ENCODE results near the gene JAKMIP1. TPM values are rescaled to one million over a fixed set of nuclear protein-coding genes. Genes with fewer than 3 reads are reported as not detected.

Gene JAKMIP1
- total RNA-seq, 1 donor from 2014 or later = 0.13 TPM

- no peaks in the 10 kb centered on the region for H3K9me3 Mint-ChIP-seq
- TF ChIP-seq CTCF (IDR thresholded peaks at IDR 0.05) = no peak
- ChIA-PET POLR2A (no interaction called here), CTCF (no interaction called here)
- no peaks in the 10 kb centered on the region for H3K4me1 Mint-ChIP-seq
- H3K27me3 Mint-ChIP-seq = peaks cover 5% of the 10 kb centered on the region
- intact Hi-C loops (cut with micrococcal nuclease) = no loop called here
- H3K36me3 Mint-ChIP-seq (ENCODE audit: low read depth) = no peaks in the 10 kb centered on the region
- no peak overlapping the region for H3K27ac Mint-ChIP-seq
- no peak for DNase-seq
- no peak overlapping the region for H3K4me3 Mint-ChIP-seq
- ATAC-seq (ENCODE audit: low read depth) = no peak
Measured at GRCh38 chr4:5990446-5991160, 209.7 kb downstream of the JAKMIP1 start.

GRCh38 chr4:5989236-5990225 lies 210.8 kb downstream of the JAKMIP1 start:
- Mint-ChIP-seq H3K36me3 (ENCODE audit: low read depth) (no peaks in the 10 kb centered on the region), H3K9me3 (peaks cover 6% of the 10 kb centered on the region), H3K4me3 (no peak overlapping the region), H3K4me1 (no peaks in the 10 kb centered on the region), H3K27me3 (peaks cover under 1% of the 10 kb centered on the region), H3K27ac (no peak overlapping the region)
- TF ChIP-seq CTCF (IDR thresholded peaks at IDR 0.05) = no peak
- ChIA-PET POLR2A (no interaction called here), CTCF (no interaction called here)
- ATAC-seq (ENCODE audit: low read depth) (no peak), DNase-seq (no peak)
- intact Hi-C loops (cut with micrococcal nuclease) = no loop called here

- H3K4me3 Mint-ChIP-seq = no peak overlapping the region
- peaks cover 17% of the 10 kb centered on the region for H3K9me3 Mint-ChIP-seq
- TF ChIP-seq CTCF (IDR thresholded peaks at IDR 0.05) = no peak
- ATAC-seq (ENCODE audit: low read depth) (no peak), DNase-seq (no peak)
- H3K27me3 Mint-ChIP-seq = no peaks in the 10 kb centered on the region
- ChIA-PET POLR2A (no interaction called here), CTCF (no interaction called here)
- H3K27ac Mint-ChIP-seq = no peak overlapping the region
- no peaks in the 10 kb centered on the region for H3K4me1 Mint-ChIP-seq
- no peaks in the 10 kb centered on the region for H3K36me3 Mint-ChIP-seq (ENCODE audit: low read depth)
- intact Hi-C loops (cut with micrococcal nuclease) = no loop called here
Measured at GRCh38 chr4:5988086-5988845, 212.1 kb downstream of the JAKMIP1 start.

GRCh38 chr4:5984843-5985242 lies 215.5 kb downstream of the JAKMIP1 start:
- POLR2A ChIA-PET = no interaction called here
- H3K27me3 Mint-ChIP-seq = no peaks in the 10 kb centered on the region
- no peak overlapping the region for H3K4me3 Mint-ChIP-seq
- DNase-seq = no peak
- intact Hi-C loops (cut with micrococcal nuclease) = no loop called here
- no peak for ATAC-seq (ENCODE audit: low read depth)
- H3K27ac Mint-ChIP-seq = no peak overlapping the region
- H3K9me3 Mint-ChIP-seq = peaks cover 17% of the 10 kb centered on the region
- TF ChIP-seq CTCF (IDR thresholded peaks at IDR 0.05) = no peak
- CTCF ChIA-PET = no interaction called here
- H3K36me3 Mint-ChIP-seq (ENCODE audit: low read depth) = no peaks in the 10 kb centered on the region
- no peaks in the 10 kb centered on the region for H3K4me1 Mint-ChIP-seq

All from activated B cell treated with CpG ODN at 0.5 μM for 24 hours (primary cell).